SK-N-SH treated with all-trans-retinoic acid at 6 μM for 48 hours (cell line): ENCODE results near the gene DOCK9.

Experiments used
- CSDC2 ChIP-seq: fragments of 250-450 bp; sonication (Bioruptor Pico); IDR thresholded peaks from 2 replicates; pipeline ENCODE4 v1.5.0; 2020; ENCODE audit warnings: mild to moderate bottlenecking, moderate library complexity
- PATZ1 ChIP-seq: fragments of 250-450 bp; sonication (Bioruptor Pico); IDR thresholded peaks from 2 replicates; pipeline ENCODE4 v1.8.0; 2020; ENCODE audit warnings: mild to moderate bottlenecking, moderate library complexity, borderline replicate concordance
- RARB ChIP-seq: fragments of 250-450 bp; sonication (Bioruptor Pico); IDR thresholded peaks from 2 replicates; pipeline ENCODE4 v1.8.0; 2021; ENCODE audit warnings: mild to moderate bottlenecking, moderate library complexity
- SNAI2 ChIP-seq: fragments of 250-450 bp; sonication (Bioruptor Pico); IDR thresholded peaks from 2 replicates; pipeline ENCODE4 v1.5.0; 2020; ENCODE audit warnings: mild to moderate bottlenecking, moderate library complexity
- ZNF70 ChIP-seq: fragments of 450-650 bp; formaldehyde crosslinking; IDR thresholded peaks from 2 replicates; pipeline ENCODE4 v1.5.0; 2020; ENCODE audit warnings: mild to moderate bottlenecking, moderate library complexity

DNA sequence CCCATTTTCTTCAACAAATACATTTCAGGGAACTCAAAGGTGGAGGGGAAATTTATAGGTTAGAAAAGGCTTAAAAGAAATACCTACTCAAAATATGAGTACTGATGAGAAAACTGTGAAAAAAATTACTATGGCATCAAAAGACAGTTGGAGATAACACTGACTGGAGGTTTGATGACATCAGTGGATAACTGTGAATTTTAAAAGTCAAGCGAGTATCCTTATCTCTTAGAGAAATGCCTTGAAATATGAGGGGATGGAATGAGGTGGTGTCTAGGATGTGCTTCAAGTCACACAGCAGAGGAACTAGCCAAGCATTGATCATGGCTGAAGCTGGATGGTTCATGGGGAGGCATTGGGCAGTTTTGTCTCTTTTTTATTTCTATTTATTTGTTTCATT is 198.2 kb downstream of the DOCK9 start:
- no peak for TF ChIP-seq PATZ1 (CRISPR knock-in tag)
- no peak for TF ChIP-seq SNAI2 (CRISPR knock-in tag)
- no peak for TF ChIP-seq CSDC2 (CRISPR knock-in tag)
- TF ChIP-seq RARB (CRISPR knock-in tag), result no peak
- no peak for TF ChIP-seq ZNF70 (CRISPR knock-in tag)
